CD8-positive, alpha-beta memory T cell (primary cell): ENCODE results near the gene AREL1. TPM values are rescaled to one million over a fixed set of nuclear protein-coding genes. Genes with fewer than 3 reads are reported as not detected.

ENCODE experiments used
- CTCF ChIA-PET: fragments of 350-600 bp; sonication (Branson Sonifier 250); formaldehyde crosslinking; loops from one replicate; lab custom pipeline; 2021; ENCODE audit warnings: antibody characterized with exemption; lab: Charles Lee
- POLR2A ChIA-PET: fragments of 350-600 bp; sonication (Branson Sonifier 250); formaldehyde crosslinking; loops from one replicate; lab custom pipeline; 2021; ENCODE audit warnings: antibody characterized with exemption; lab: Charles Lee
- DNase-seq, 5 donors: peaks; one replicate each; pipeline versions ENCODE4 v3.0.0 to v3.0.0-alpha.2; 2020 to 2022; ENCODE audit warnings: mixed read lengths in 1 of 5
- H3K27ac ChIP-seq: one replicate; pipeline ENCODE4 v1.7.0; 2013; ENCODE audit warnings: low read depth, mild to moderate bottlenecking, low read length, moderate library complexity
- H3K27me3 ChIP-seq: 2 replicates; pipeline ENCODE4 v1.7.0; 2013; ENCODE audit warnings: low read length, mild to moderate bottlenecking; ENCODE audit not compliant: insufficient read depth, poor library complexity, severe bottlenecking
- H3K36me3 ChIP-seq: 2 replicates; pipeline ENCODE4 v1.7.0; 2013; ENCODE audit warnings: mild to moderate bottlenecking, low read length, moderate library complexity; ENCODE audit not compliant: insufficient read depth
- H3K4me1 ChIP-seq: 2 replicates; pipeline ENCODE4 v1.7.0; 2013; ENCODE audit warnings: mild to moderate bottlenecking, low read length, moderate library complexity; ENCODE audit not compliant: insufficient read depth
- H3K4me3 ChIP-seq: 2 replicates; pipeline ENCODE4 v1.7.0; 2013; ENCODE audit warnings: mild to moderate bottlenecking, low read length
- H3K9me3 ChIP-seq: 2 replicates; pipeline ENCODE4 v1.7.0; 2013; ENCODE audit warnings: mild to moderate bottlenecking, low read length
- H3K27ac Mint-ChIP-seq, 8 donors: one replicate each; pipeline ENCODE4 v1.8.0; 2020 to 2021; ENCODE audit warnings: mixed read lengths in 8 of 8, mild to moderate bottlenecking in 6 of 8, inconsistent platforms in 3 of 8, moderate library complexity in 3 of 8
- H3K27me3 Mint-ChIP-seq, 2 donors: one replicate each; pipeline ENCODE4 v1.8.0; 2020 to 2021; ENCODE audit warnings: mixed read lengths in 2 of 2, mild to moderate bottlenecking in 1 of 2, moderate library complexity in 1 of 2
- H3K36me3 Mint-ChIP-seq, 3 donors: one replicate each; pipeline ENCODE4 v1.8.0; 2020 to 2021; ENCODE audit warnings: mixed read lengths in 3 of 3, inconsistent platforms in 1 of 3, mild to moderate bottlenecking in 1 of 3
- H3K4me1 Mint-ChIP-seq, 3 donors: one replicate each; pipeline ENCODE4 v1.8.0; 2020 to 2021; ENCODE audit warnings: mixed read lengths in 3 of 3, inconsistent platforms in 1 of 3, mild to moderate bottlenecking in 1 of 3
- H3K4me3 Mint-ChIP-seq, 7 donors: one replicate each; pipeline ENCODE4 v1.8.0; 2020 to 2021; ENCODE audit warnings: mixed read lengths in 7 of 7, mild to moderate bottlenecking in 6 of 7, moderate library complexity in 4 of 7, inconsistent platforms in 2 of 7
- H3K9me3 Mint-ChIP-seq, 5 donors: one replicate each; pipeline ENCODE4 v1.8.0; 2020 to 2022; ENCODE audit warnings: mixed read lengths in 5 of 5, mild to moderate bottlenecking in 3 of 5, moderate library complexity in 2 of 5, inconsistent platforms in 1 of 5
- polyA plus RNA-seq: library from polyadenylated mRNA; unstranded; fragments of 300-500 nt; fragmentation: Illumina TruSeq; gene quantifications from one replicate; pipeline ENCODE4 v1.2.3, GENCODE V29; 2021
- total RNA-seq, 2 experiments: library from RNA; stranded (reverse); gene quantifications; one replicate each; pipeline ENCODE4 v1.2.3, GENCODE V29; 2021

Gene AREL1
- total and polyA plus RNA-seq, 3 experiments from 2014 or later = 28.6 to 37.7 (median 37.0) TPM

- no peak for DNase-seq
- H3K4me1 ChIP-seq = no peaks in the 10 kb centered on the region
- H3K27ac Mint-ChIP-seq = no peak overlapping the region
- no peaks in the 10 kb centered on the region for H3K9me3 Mint-ChIP-seq
- no peak overlapping the region for H3K27ac ChIP-seq
- H3K4me1 Mint-ChIP-seq = peaks cover 30 to 52% (median 49%) of the 10 kb centered on the region in 3 donors
- H3K36me3 ChIP-seq = peaks cover 1% of the 10 kb centered on the region
- no peaks in the 10 kb centered on the region for H3K27me3 ChIP-seq
- CTCF ChIA-PET = no interaction called here
- no peak overlapping the region for H3K4me3 Mint-ChIP-seq
- no peaks in the 10 kb centered on the region for H3K9me3 ChIP-seq
- no peak overlapping the region for H3K4me3 ChIP-seq
- H3K27me3 Mint-ChIP-seq = no peaks in the 10 kb centered on the region
- H3K36me3 Mint-ChIP-seq = peaks cover 0 to 55% (median 18%) of the 10 kb centered on the region in 3 donors
- POLR2A ChIA-PET = no interaction called here
Measured at GRCh38 chr14:74697011-74697410, 15.9 kb downstream of the AREL1 start.

DNA sequence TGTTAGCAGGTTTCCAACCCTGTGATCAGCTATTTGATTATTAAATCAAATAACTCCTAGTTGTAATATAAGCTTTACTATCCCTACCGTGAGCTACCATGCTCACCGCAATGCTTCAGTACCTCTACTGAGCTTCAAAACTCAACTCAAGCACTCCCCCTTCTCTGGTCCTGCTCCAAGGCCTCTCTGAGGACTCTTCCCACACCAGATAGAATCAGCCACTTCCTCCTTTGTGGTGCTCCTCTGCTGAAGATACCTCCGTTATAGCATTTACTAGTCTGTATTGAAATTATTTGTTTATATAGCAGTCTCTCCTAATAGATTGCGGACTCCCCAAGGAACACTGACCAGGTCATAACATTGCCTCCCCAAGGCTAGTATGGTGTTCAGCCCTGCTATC is 17.5 kb downstream of the AREL1 start:
- H3K9me3 ChIP-seq = no peaks in the 10 kb centered on the region
- H3K4me1 ChIP-seq = no peaks in the 10 kb centered on the region
- no peaks in the 10 kb centered on the region for H3K27me3 Mint-ChIP-seq
- no peak overlapping the region for H3K27ac ChIP-seq
- H3K4me1 Mint-ChIP-seq = peaks cover 21 to 40% (median 38%) of the 10 kb centered on the region in 3 donors
- H3K36me3 Mint-ChIP-seq = peaks cover 0 to 55% (median 18%) of the 10 kb centered on the region in 3 donors
- H3K4me3 ChIP-seq = no peak overlapping the region
- no peak overlapping the region for H3K4me3 Mint-ChIP-seq
- POLR2A ChIA-PET = no interaction called here
- H3K27me3 ChIP-seq = no peaks in the 10 kb centered on the region
- H3K27ac Mint-ChIP-seq = peak overlapping the region in 2 of 8 donors; percentile 22 to 67
- peaks cover 12% of the 10 kb centered on the region for H3K36me3 ChIP-seq
- no peak for DNase-seq
- CTCF ChIA-PET = interaction anchor here (0.9 kb wide), 1 partner anchor 84 kb away, joined by 3 read pairs; the partner anchor contains the start of gene LTBP2
- H3K9me3 Mint-ChIP-seq = no peaks in the 10 kb centered on the region

- H3K9me3 Mint-ChIP-seq = no peaks in the 10 kb centered on the region
Measured at GRCh38 chr14:74693191-74693590, 19.7 kb downstream of the AREL1 start.

DNA sequence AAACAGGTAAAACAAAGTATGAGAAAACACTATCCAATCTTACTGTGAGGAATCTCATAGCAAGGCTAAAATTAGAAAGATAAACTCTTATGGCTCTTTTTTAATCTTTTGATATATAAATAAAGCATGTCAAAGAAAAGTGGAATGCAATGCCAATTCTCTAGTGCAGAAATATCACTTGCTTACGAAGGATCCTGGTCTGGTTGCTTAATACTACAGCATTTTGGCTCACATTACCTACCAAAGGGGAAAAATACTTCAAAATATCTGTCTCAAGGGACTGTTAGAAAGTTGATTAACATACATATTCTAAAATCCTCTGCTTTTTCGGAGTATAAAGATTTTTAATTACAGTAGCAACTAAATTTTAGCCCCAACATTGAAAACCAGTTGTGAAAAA is 21.4 kb downstream of the AREL1 start:
- Histone ChIP-seq H3K27ac (no peak overlapping the region), H3K4me3 (no peak overlapping the region), H3K27me3 (no peaks in the 10 kb centered on the region), H3K36me3 (peaks cover 18% of the 10 kb centered on the region), H3K4me1 (no peaks in the 10 kb centered on the region), H3K9me3 (no peaks in the 10 kb centered on the region)
- Mint-ChIP-seq H3K4me1 (peaks cover 12 to 21% (median 13%) of the 10 kb centered on the region in 3 donors), H3K36me3 (peaks cover 5 to 59% (median 22%) of the 10 kb centered on the region in 3 donors), H3K4me3 (no peak overlapping the region), H3K27ac (peak overlapping the region in 2 of 8 donors; percentile 21), H3K9me3 (no peaks in the 10 kb centered on the region), H3K27me3 (no peaks in the 10 kb centered on the region)
- ChIA-PET CTCF (interaction anchor here (1.4 kb wide), 1 partner anchor 82 kb away, joined by 3 read pairs; no protein-coding TSS in a partner anchor), POLR2A (interaction anchor here (0.6 kb wide), 1 partner anchor 21 kb away, joined by 3 read pairs; the partner anchor contains the start of genes AREL1 and FCF1)
- no peak for DNase-seq

More at GRCh38 chr14:74693191-74693590, 19.7 kb downstream of the AREL1 start:
- peaks cover 5 to 56% (median 23%) of the 10 kb centered on the region in 3 donors for H3K36me3 Mint-ChIP-seq
- Histone ChIP-seq H3K4me3 (no peak overlapping the region), H3K36me3 (peaks cover 15% of the 10 kb centered on the region), H3K9me3 (no peaks in the 10 kb centered on the region), H3K27me3 (no peaks in the 10 kb centered on the region), H3K27ac (no peak overlapping the region), H3K4me1 (no peaks in the 10 kb centered on the region)
- peaks cover 18 to 32% (median 21%) of the 10 kb centered on the region in 3 donors for H3K4me1 Mint-ChIP-seq
- ChIA-PET CTCF (interaction anchor here (0.5 to 1.1 kb wide), 2 partner anchors 26 to 75 kb away, joined by 3 read pairs; no protein-coding TSS in a partner anchor), POLR2A (no interaction called here)
- DNase-seq = no peak
- H3K27ac Mint-ChIP-seq = peak overlapping the region in 2 of 8 donors; percentile 39 to 71
- H3K27me3 Mint-ChIP-seq = no peaks in the 10 kb centered on the region
- H3K4me3 Mint-ChIP-seq = no peak overlapping the region

- Mint-ChIP-seq H3K9me3 (no peaks in the 10 kb centered on the region), H3K27me3 (no peaks in the 10 kb centered on the region), H3K4me3 (no peak overlapping the region), H3K36me3 (peaks cover 5 to 86% (median 42%) of the 10 kb centered on the region in 3 donors), H3K4me1 (peaks cover 12 to 22% (median 13%) of the 10 kb centered on the region in 3 donors), H3K27ac (peak overlapping the region in 2 of 8 donors; percentile 9 to 14)
- peaks cover 18% of the 10 kb centered on the region for H3K36me3 ChIP-seq
- peaks cover 5% of the 10 kb centered on the region for H3K4me1 ChIP-seq
- no peak overlapping the region for H3K27ac ChIP-seq
- POLR2A ChIA-PET = no interaction called here
- CTCF ChIA-PET = interaction anchor here (1.1 to 1.3 kb wide), 2 partner anchors 69 to 74 kb away, joined by 3 to 4 read pairs; partner anchors contain the start of gene LTBP2
- H3K9me3 ChIP-seq = no peaks in the 10 kb centered on the region
- no peak overlapping the region for H3K4me3 ChIP-seq
- DNase-seq = no peak
- H3K27me3 ChIP-seq = no peaks in the 10 kb centered on the region
Measured at GRCh38 chr14:74685921-74686678, 26.8 kb downstream of the AREL1 start.

- Histone ChIP-seq H3K9me3 (no peaks in the 10 kb centered on the region), H3K27me3 (no peaks in the 10 kb centered on the region), H3K36me3 (peaks cover 10% of the 10 kb centered on the region), H3K27ac (no peak overlapping the region), H3K4me1 (peaks cover 5% of the 10 kb centered on the region), H3K4me3 (no peak overlapping the region)
- Mint-ChIP-seq H3K4me3 (no peak overlapping the region), H3K27ac (peak overlapping the region in 4 of 8 donors; percentile 1 to 51 (median 8)), H3K9me3 (no peaks in the 10 kb centered on the region), H3K36me3 (peaks cover 5 to 82% (median 38%) of the 10 kb centered on the region in 3 donors), H3K4me1 (peaks cover 12 to 22% (median 13%) of the 10 kb centered on the region in 3 donors), H3K27me3 (no peaks in the 10 kb centered on the region)
- CTCF ChIA-PET = interaction anchor here (1.1 kb wide), 1 partner anchor 68 kb away, joined by 3 read pairs; no protein-coding TSS in a partner anchor
- POLR2A ChIA-PET = no interaction called here
- no peak for DNase-seq
Measured at GRCh38 chr14:74685056-74685455, 27.8 kb downstream of the AREL1 start.

DNA sequence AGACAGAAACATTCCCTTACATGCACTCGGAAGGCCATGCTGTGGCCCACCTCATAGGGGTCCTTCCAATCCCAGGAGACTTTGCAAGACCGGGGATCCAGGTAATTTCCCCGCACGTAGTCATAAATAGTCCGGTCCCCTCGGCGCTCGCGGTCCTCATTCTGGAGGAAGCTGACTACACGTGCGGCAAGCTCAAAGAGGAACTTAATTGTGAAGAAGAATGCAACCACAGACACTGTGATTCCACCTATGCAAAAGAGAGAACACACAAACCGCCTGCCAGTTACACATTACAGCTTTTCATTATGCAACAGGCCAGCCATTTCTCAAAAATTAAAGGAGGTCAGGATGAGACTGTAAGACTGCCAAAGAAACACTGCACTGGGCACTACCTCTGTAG is 28.4 kb downstream of the AREL1 start:
- Mint-ChIP-seq H3K36me3 (peaks cover 5 to 82% (median 38%) of the 10 kb centered on the region in 3 donors), H3K9me3 (no peaks in the 10 kb centered on the region), H3K27me3 (no peaks in the 10 kb centered on the region), H3K4me1 (peaks cover 12 to 22% (median 13%) of the 10 kb centered on the region in 3 donors), H3K4me3 (no peak overlapping the region), H3K27ac (peak overlapping the region in 4 of 8 donors; percentile 12 to 77 (median 50))
- peak in 1 of 5 donors; percentile 11 for DNase-seq
- no peak overlapping the region for H3K27ac ChIP-seq
- no peak overlapping the region for H3K4me3 ChIP-seq
- H3K9me3 ChIP-seq = no peaks in the 10 kb centered on the region
- POLR2A ChIA-PET = no interaction called here
- CTCF ChIA-PET = no interaction called here
- H3K36me3 ChIP-seq = peaks cover 10% of the 10 kb centered on the region
- H3K4me1 ChIP-seq = peaks cover 5% of the 10 kb centered on the region
- H3K27me3 ChIP-seq = no peaks in the 10 kb centered on the region

- H3K36me3 ChIP-seq = peaks cover 10% of the 10 kb centered on the region
- H3K27me3 Mint-ChIP-seq = no peaks in the 10 kb centered on the region
- DNase-seq = no peak
- no peak overlapping the region for H3K4me3 Mint-ChIP-seq
- no peak overlapping the region for H3K4me3 ChIP-seq
- H3K27ac Mint-ChIP-seq = peak overlapping the region in 6 of 8 donors; percentile 40 to 75 (median 70)
- no peaks in the 10 kb centered on the region for H3K9me3 Mint-ChIP-seq
- peaks cover 12 to 17% (median 12%) of the 10 kb centered on the region in 3 donors for H3K4me1 Mint-ChIP-seq
- no peaks in the 10 kb centered on the region for H3K27me3 ChIP-seq
- H3K36me3 Mint-ChIP-seq = peaks cover 0 to 82% (median 32%) of the 10 kb centered on the region in 3 donors
- H3K27ac ChIP-seq = no peak overlapping the region
- POLR2A ChIA-PET = no interaction called here
- CTCF ChIA-PET = interaction anchor here (0.7 kb wide), 1 partner anchor 71 kb away, joined by 3 read pairs; no protein-coding TSS in a partner anchor
- peaks cover 5% of the 10 kb centered on the region for H3K4me1 ChIP-seq
- H3K9me3 ChIP-seq = no peaks in the 10 kb centered on the region
Measured at GRCh38 chr14:74683406-74683805, 29.5 kb downstream of the AREL1 start.
